Measurements from ENCODE around the gene CADM4. TPM values are rescaled to one million over a fixed set of nuclear protein-coding genes. Genes with fewer than 3 reads are reported as not detected.
"Not testable (repeated sequence)": the region's sequence is repeated elsewhere in the genome, so short reads cannot be mapped to it uniquely, and the experiment has no call there.

The CADM4 gene
- total and polyA plus RNA-seq, 7 experiments from 2014 or later, result 0.34 to 2.0 (median 0.51) TPM

DNA sequence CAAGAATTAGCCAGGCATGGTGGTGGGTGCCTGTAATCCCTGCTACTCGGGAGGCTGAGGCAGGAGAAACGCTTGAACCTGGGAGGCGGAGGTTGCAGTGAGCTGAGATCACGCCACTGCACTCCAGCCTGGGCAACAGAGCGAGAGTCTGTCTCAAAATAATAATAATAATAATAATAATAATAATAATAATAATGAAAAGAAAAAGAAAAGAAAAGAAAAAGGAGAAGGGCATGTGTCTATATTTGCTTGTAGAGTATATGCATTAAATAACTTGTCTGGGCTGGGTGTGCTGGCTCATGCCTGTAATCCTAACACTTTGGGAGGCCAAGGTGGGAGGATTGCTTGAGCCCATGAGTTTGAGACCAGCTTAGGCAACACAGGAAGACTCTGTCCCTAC, 42.6 kb upstream of the CADM4 start:
- H3K36me3 Mint-ChIP-seq; POLR2A ChIA-PET; H3K4me3 Mint-ChIP-seq; H3K4me1 Mint-ChIP-seq; H3K27me3 Mint-ChIP-seq; H3K27me3 ChIP-seq (ENCODE audit: control insufficient read depth in 2 of 2, insufficient read depth in 2 of 2, low read length in 2 of 2); H3K27ac Mint-ChIP-seq; ATAC-seq; H3K36me3 ChIP-seq (ENCODE audit: control insufficient read depth in 2 of 3, insufficient read depth in 3 of 3, low read length in 3 of 3); H3K4me3 ChIP-seq (ENCODE audit: low read length); H3K4me1 ChIP-seq (ENCODE audit: control insufficient read depth in 2 of 2, insufficient read depth in 2 of 2, low read length in 2 of 2); H3K9me3 ChIP-seq (ENCODE audit: control insufficient read depth in 2 of 3, low read length in 3 of 3); DNase-seq; H3K27ac ChIP-seq (ENCODE audit: low read depth, low read length); H3K9me3 Mint-ChIP-seq; intact Hi-C loops (cut with micrococcal nuclease); CTCF ChIA-PET: not testable (repeated sequence)

DNA sequence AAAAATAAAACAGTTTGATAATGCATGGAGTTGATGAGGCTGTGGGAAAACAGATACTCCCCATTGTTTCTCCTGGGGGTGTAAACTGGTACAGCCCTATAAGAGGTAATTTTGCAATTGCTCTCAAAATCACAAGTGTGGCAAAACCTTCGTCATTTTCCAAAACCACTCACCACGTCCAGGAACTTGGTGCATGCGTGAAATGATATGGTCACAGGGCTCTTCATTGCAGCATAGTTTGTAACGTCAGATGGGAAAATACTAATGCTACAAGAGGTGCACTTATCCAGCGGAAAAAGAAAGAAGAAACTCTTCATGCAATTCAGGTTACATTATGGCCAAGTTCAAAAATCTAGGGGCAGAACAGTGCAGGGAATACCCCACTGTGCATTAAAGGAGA, 42.2 kb upstream of the CADM4 start:
- intact Hi-C loops (cut with micrococcal nuclease), result no loop called here
- no peaks in the 10 kb centered on the region for H3K9me3 ChIP-seq (ENCODE audit: control insufficient read depth in 2 of 3, low read length in 3 of 3)
- ATAC-seq, result peak; percentile 44
- CTCF ChIA-PET, result interaction anchor here (0.6 to 0.7 kb wide), 2 partner anchors 93 to 508 kb away, joined by 3 read pairs; no protein-coding TSS in a partner anchor
- Mint-ChIP-seq H3K27ac (no peak overlapping the region), H3K9me3 (peaks cover 0 to 2% (median 0%) of the 10 kb centered on the region in 11 donors), H3K4me3 (no peak overlapping the region), H3K27me3 (no peaks in the 10 kb centered on the region), H3K36me3 (no peaks in the 10 kb centered on the region), H3K4me1 (no peaks in the 10 kb centered on the region)
- no peaks in the 10 kb centered on the region for H3K4me1 ChIP-seq (ENCODE audit: control insufficient read depth in 2 of 2, insufficient read depth in 2 of 2, low read length in 2 of 2)
- no peaks in the 10 kb centered on the region for H3K36me3 ChIP-seq (ENCODE audit: control insufficient read depth in 2 of 3, insufficient read depth in 3 of 3, low read length in 3 of 3)
- H3K27me3 ChIP-seq (ENCODE audit: control insufficient read depth in 2 of 2, insufficient read depth in 2 of 2, low read length in 2 of 2), result no peaks in the 10 kb centered on the region
- no peak for DNase-seq
- no peak overlapping the region for H3K4me3 ChIP-seq (ENCODE audit: low read length)
- no peak overlapping the region for H3K27ac ChIP-seq (ENCODE audit: low read depth, low read length)
- POLR2A ChIA-PET, result no interaction called here

DNA sequence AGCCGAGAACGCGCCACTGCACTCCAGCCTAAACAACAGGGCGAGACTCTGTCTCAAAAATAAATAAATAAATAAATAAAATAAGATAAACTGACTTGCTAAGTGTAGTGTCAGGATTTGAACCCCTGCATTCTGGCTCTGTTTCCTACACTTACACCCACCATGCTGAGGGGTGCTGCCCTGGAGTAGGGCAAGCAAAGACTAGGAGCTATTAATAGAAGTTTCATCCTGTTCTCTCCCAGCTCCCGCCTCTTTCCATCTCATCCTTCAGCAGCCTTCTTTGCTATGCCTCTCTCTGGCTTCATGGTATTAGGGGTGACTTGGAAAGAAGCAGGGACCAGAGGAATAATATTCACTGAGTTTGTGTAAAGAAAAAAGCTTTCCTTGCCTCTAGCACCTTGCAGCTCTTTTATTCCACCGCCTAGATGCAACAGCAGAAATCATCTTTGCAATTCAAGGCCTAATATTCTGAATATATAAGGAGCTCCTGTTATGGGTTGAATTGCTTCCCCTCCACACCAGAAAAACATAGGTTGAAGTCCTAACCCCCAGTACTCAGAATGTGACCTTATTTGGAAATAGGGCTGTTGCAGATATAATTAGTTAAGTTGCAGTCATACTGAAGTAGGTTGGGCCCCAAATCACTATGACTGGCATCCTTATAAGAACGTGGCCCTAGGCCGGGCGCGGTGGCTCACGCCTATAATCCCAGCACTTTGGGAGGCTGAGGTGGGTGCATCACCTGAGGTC, 39.0 kb upstream of the CADM4 start:
- no peaks in the 10 kb centered on the region for H3K27me3 Mint-ChIP-seq
- H3K4me3 Mint-ChIP-seq, result no peak overlapping the region
- DNase-seq (no peak), ATAC-seq (no peak)
- H3K9me3 ChIP-seq (ENCODE audit: control insufficient read depth in 2 of 3, low read length in 3 of 3), result no peaks in the 10 kb centered on the region
- CTCF ChIA-PET, result no interaction called here
- no peak overlapping the region for H3K27ac ChIP-seq (ENCODE audit: low read depth, low read length)
- H3K36me3 ChIP-seq (ENCODE audit: control insufficient read depth in 2 of 3, insufficient read depth in 3 of 3, low read length in 3 of 3), result no peaks in the 10 kb centered on the region
- no peaks in the 10 kb centered on the region for H3K4me1 ChIP-seq (ENCODE audit: control insufficient read depth in 2 of 2, insufficient read depth in 2 of 2, low read length in 2 of 2)
- intact Hi-C loops (cut with micrococcal nuclease), result no loop called here
- POLR2A ChIA-PET, result interaction anchor here (0.6 kb wide), 1 partner anchor 9 kb away, joined by 3 read pairs; the partner anchor contains the start of gene PLAUR
- H3K4me3 ChIP-seq (ENCODE audit: low read length), result no peak overlapping the region
- no peak overlapping the region for H3K27ac Mint-ChIP-seq
- H3K36me3 Mint-ChIP-seq, result no peaks in the 10 kb centered on the region
- H3K9me3 Mint-ChIP-seq, result peaks cover 0 to 1% (median 0%) of the 10 kb centered on the region in 11 donors
- H3K4me1 Mint-ChIP-seq, result peaks cover 0 to 11% (median 5%) of the 10 kb centered on the region in 7 donors
- H3K27me3 ChIP-seq (ENCODE audit: control insufficient read depth in 2 of 2, insufficient read depth in 2 of 2, low read length in 2 of 2), result no peaks in the 10 kb centered on the region

DNA sequence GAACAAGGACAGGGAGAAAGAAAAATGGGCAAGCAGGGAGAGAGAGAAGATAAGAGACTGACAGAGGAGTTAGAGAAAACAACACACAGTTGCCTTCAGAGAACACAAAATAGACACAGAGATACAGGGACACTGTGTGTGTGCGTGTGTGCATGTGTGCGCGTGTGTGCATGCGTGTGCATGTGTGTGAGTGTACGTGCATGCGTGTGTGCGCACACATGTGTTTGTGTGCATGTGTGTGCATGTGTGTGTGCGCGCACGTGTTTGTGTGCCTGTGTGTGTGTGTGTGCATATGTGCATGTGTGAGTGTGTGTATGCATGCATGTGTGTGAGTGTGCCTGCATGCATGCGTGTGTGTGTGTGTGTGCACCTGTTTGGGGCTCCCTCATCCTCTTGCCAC, 36.3 kb upstream of the CADM4 start:
- intact Hi-C loops (cut with micrococcal nuclease), result no loop called here
- Histone ChIP-seq H3K9me3 (ENCODE audit: control insufficient read depth in 2 of 3, low read length in 3 of 3) (no peaks in the 10 kb centered on the region), H3K27ac (ENCODE audit: low read depth, low read length) (no peak overlapping the region), H3K4me1 (ENCODE audit: control insufficient read depth in 2 of 2, insufficient read depth in 2 of 2, low read length in 2 of 2) (no peaks in the 10 kb centered on the region), H3K4me3 (ENCODE audit: low read length) (no peak overlapping the region), H3K36me3 (ENCODE audit: control insufficient read depth in 2 of 3, insufficient read depth in 3 of 3, low read length in 3 of 3) (no peaks in the 10 kb centered on the region), H3K27me3 (ENCODE audit: control insufficient read depth in 2 of 2, insufficient read depth in 2 of 2, low read length in 2 of 2) (no peaks in the 10 kb centered on the region)
- Mint-ChIP-seq H3K27me3 (peaks cover 0 to 2% (median 0%) of the 10 kb centered on the region in 5 donors), H3K27ac (peak overlapping the region in 2 of 9 donors; percentile 44 to 77), H3K4me1 (peaks cover 0 to 12% (median 7%) of the 10 kb centered on the region in 7 donors), H3K9me3 (peaks cover 0 to 1% (median 0%) of the 10 kb centered on the region in 11 donors), H3K4me3 (no peak overlapping the region), H3K36me3 (no peaks in the 10 kb centered on the region)
- ATAC-seq (no peak), DNase-seq (no peak)
- ChIA-PET CTCF (no interaction called here), POLR2A (no interaction called here)

DNA sequence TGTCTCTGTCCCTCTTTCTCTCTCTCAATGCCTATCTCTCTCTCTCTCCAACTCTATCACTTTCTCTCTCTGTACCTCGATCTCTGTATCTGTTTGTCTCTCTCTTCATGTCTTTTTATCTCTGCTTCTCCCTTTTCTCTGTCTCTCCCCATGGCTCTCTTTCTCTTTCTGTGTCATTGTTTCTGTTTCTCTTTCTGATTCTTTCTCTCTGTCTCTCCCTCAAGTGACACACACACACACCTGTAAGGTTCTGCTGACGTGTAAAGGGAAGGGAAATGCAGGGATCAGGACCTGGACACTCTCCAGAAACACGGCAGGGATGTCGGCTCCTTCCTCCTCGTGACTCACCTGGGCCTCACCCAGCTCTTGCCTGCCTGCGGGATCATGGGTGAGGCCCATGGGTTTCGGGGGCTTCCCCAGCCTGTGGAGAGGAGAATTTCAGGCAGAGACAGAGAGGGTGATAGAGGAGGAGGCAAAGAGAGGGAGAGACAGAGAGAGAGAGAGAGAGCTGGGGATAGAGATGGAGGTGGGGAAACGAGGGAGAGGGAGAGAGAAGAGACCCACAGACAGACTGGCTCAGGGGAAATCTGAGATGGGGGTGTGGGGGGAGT, 35.7 kb upstream of the CADM4 start:
- no peak for ATAC-seq
- Mint-ChIP-seq H3K4me1 (peaks cover 4 to 16% (median 10%) of the 10 kb centered on the region in 7 donors), H3K9me3 (peaks cover 0 to 1% (median 0%) of the 10 kb centered on the region in 11 donors), H3K4me3 (peak overlapping the region in 1 of 10 donors; percentile 68), H3K27me3 (peaks cover 0 to 5% (median 0%) of the 10 kb centered on the region in 5 donors), H3K36me3 (no peaks in the 10 kb centered on the region), H3K27ac (peak overlapping the region in 5 of 9 donors; percentile 5 to 81 (median 44))
- H3K36me3 ChIP-seq (ENCODE audit: control insufficient read depth in 2 of 3, insufficient read depth in 3 of 3, low read length in 3 of 3), result no peaks in the 10 kb centered on the region
- no peaks in the 10 kb centered on the region for H3K27me3 ChIP-seq (ENCODE audit: control insufficient read depth in 2 of 2, insufficient read depth in 2 of 2, low read length in 2 of 2)
- POLR2A ChIA-PET, result no interaction called here
- DNase-seq, result no peak
- CTCF ChIA-PET, result no interaction called here
- no peaks in the 10 kb centered on the region for H3K4me1 ChIP-seq (ENCODE audit: control insufficient read depth in 2 of 2, insufficient read depth in 2 of 2, low read length in 2 of 2)
- no peak overlapping the region for H3K27ac ChIP-seq (ENCODE audit: low read depth, low read length)
- H3K9me3 ChIP-seq (ENCODE audit: control insufficient read depth in 2 of 3, low read length in 3 of 3), result no peaks in the 10 kb centered on the region
- intact Hi-C loops (cut with micrococcal nuclease), result no loop called here
- H3K4me3 ChIP-seq (ENCODE audit: low read length), result no peak overlapping the region

DNA sequence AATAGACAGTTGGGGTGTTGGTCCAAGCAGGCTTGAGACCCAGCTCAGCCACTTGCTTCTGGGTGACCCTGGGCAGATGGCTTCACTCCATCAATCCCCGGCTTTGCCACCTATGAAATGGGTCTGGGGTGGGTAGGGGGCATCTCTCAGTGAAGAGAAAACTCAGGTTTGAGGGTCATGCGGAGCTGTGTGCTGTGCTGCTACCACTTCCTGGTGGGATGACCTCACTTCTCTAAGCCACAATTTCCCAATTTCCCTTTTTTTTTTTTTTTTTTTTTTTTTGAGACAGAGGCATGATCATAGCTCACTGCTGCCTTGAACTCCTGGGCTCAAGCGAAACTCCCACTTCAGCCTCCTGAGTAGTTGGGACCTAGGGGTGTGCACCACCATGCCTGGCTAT, 34.9 kb upstream of the CADM4 start:
- H3K27ac ChIP-seq (ENCODE audit: low read depth, low read length), result no peak overlapping the region
- intact Hi-C loops (cut with micrococcal nuclease), result no loop called here
- peaks cover 0 to 1% (median 0%) of the 10 kb centered on the region in 11 donors for H3K9me3 Mint-ChIP-seq
- no peaks in the 10 kb centered on the region for H3K9me3 ChIP-seq (ENCODE audit: control insufficient read depth in 2 of 3, low read length in 3 of 3)
- H3K27me3 ChIP-seq (ENCODE audit: control insufficient read depth in 2 of 2, insufficient read depth in 2 of 2, low read length in 2 of 2), result no peaks in the 10 kb centered on the region
- no peaks in the 10 kb centered on the region for H3K36me3 ChIP-seq (ENCODE audit: control insufficient read depth in 2 of 3, insufficient read depth in 3 of 3, low read length in 3 of 3)
- ChIA-PET CTCF (no interaction called here), POLR2A (no interaction called here)
- H3K4me1 Mint-ChIP-seq, result peaks cover 11 to 23% (median 16%) of the 10 kb centered on the region in 7 donors
- DNase-seq, result no peak
- H3K4me1 ChIP-seq (ENCODE audit: control insufficient read depth in 2 of 2, insufficient read depth in 2 of 2, low read length in 2 of 2), result no peaks in the 10 kb centered on the region
- H3K27me3 Mint-ChIP-seq, result peaks cover 0 to 8% (median 0%) of the 10 kb centered on the region in 5 donors
- no peak overlapping the region for H3K4me3 ChIP-seq (ENCODE audit: low read length)
- H3K36me3 Mint-ChIP-seq, result no peaks in the 10 kb centered on the region
- H3K4me3 Mint-ChIP-seq, result no peak overlapping the region
- peak; percentile 60 for ATAC-seq
- H3K27ac Mint-ChIP-seq, result no peak overlapping the region

All from naive thymus-derived CD4-positive, alpha-beta T cell (primary cell).